Suprapubic skin (tissue), 4 donors: ENCODE results near the gene SMYD3. TPM values are rescaled to one million over a fixed set of nuclear protein-coding genes. Genes with fewer than 3 reads are reported as not detected.

Source experiments
- DNase-seq, 2 donors: peaks; one replicate each; pipeline ENCODE4 v3.0.0-alpha.2; 2019; ENCODE audit warnings: low spot score in 2 of 2
- H3K27ac ChIP-seq: fragments of 200-600 bp; sonication (generic); one replicate; pipeline ENCODE4 v1.5.1; 2019
- H3K27me3 ChIP-seq: fragments of 200-600 bp; sonication (generic); one replicate; pipeline ENCODE4 v1.5.1; 2019
- H3K36me3 ChIP-seq: fragments of 200-600 bp; sonication (generic); one replicate; pipeline ENCODE4 v1.5.1; 2019
- H3K4me1 ChIP-seq: fragments of 200-600 bp; sonication (generic); one replicate; pipeline ENCODE4 v1.5.1; 2019
- H3K4me3 ChIP-seq: fragments of 200-600 bp; sonication (generic); one replicate; pipeline ENCODE4 v1.5.1; 2019; ENCODE audit warnings: mild to moderate bottlenecking
- H3K9me3 ChIP-seq: fragments of 200-600 bp; sonication (generic); one replicate; pipeline ENCODE4 v1.5.1; 2019
- CTCF ChIP-seq, 2 donors: fragments of 200-600 bp in 1 of 2; fragments of 450-650 bp in 1 of 2; sonication (generic) in 1 of 2; IDR thresholded peaks; one replicate each; pipeline ENCODE4 v1.5.1; 2016 to 2019; ENCODE audit warnings: antibody characterized with exemption in 2 of 2, mild to moderate bottlenecking in 1 of 2, moderate library complexity in 1 of 2
- EP300 ChIP-seq: sonication (generic); formaldehyde crosslinking; IDR thresholded peaks from one replicate; pipeline ENCODE4 v1.6.1; 2017; ENCODE audit warnings: antibody characterized with exemption
- POLR2A ChIP-seq, 2 donors: fragments of 450-650 bp; IDR thresholded peaks; one replicate each; pipeline ENCODE4 v1.6.1; 2017; ENCODE audit warnings: antibody characterized with exemption in 2 of 2, mild to moderate bottlenecking in 2 of 2, moderate library complexity in 2 of 2
- POLR2AphosphoS5 ChIP-seq, 3 donors: sonication (generic); formaldehyde crosslinking; IDR thresholded peaks; one replicate each; pipeline ENCODE4 v1.6.1; 2017; ENCODE audit warnings: antibody characterized with exemption in 3 of 3
- WGBS: methylation state at CpG from one replicate; pipeline ENCODE4 v1.1.5; 2018; 5-methylcytosine and 5-hydroxymethylcytosine counted together
- total RNA-seq, 4 donors: library from RNA; depleted of rRNA; stranded (reverse); fragments of >200 nt; gene quantifications; one replicate each; pipeline ENCODE4 v1.1.0, GENCODE V29; 2016

SMYD3 gene
- 10 to 100 TPM; 14.5 to 33.6 (median 18.9) TPM for total RNA-seq

GRCh38 chr1:246506674-246507481 is at the start of gene SMYD3:
TSS of gene SMYD3 (minus strand) at chr1:246507279.
- WGBS, result under 1% methylated on average over 18 of the region's 79 CpGs
- Histone ChIP-seq H3K4me1 (peaks cover 17% of the 10 kb centered on the region), H3K4me3 (peak within 1 kb of the TSS; percentile 94), H3K27me3 (no peaks in the 10 kb centered on the region), H3K9me3 (no peaks in the 10 kb centered on the region), H3K27ac (no peak within 1 kb of the TSS), H3K36me3 (no peaks in the 10 kb centered on the region)
- no peak for TF ChIP-seq POLR2A (IDR thresholded peaks at IDR 0.05)
- TF ChIP-seq EP300, result no peak
- no peak for TF ChIP-seq POLR2AphosphoS5 (IDR thresholded peaks at IDR 0.05)
- TF ChIP-seq CTCF (IDR thresholded peaks at IDR 0.05), result no peak
- peak; percentile 57 to 76 for DNase-seq

GRCh38 chr1:246554201-246554600 is 47.1 kb upstream of the SMYD3 start:
- Histone ChIP-seq H3K4me1 (no peaks in the 10 kb centered on the region), H3K27ac (no peak overlapping the region), H3K27me3 (no peaks in the 10 kb centered on the region), H3K4me3 (no peak overlapping the region), H3K36me3 (peaks cover 79% of the 10 kb centered on the region), H3K9me3 (no peaks in the 10 kb centered on the region)
- DNase-seq, result no peak
- TF ChIP-seq POLR2A (IDR thresholded peaks at IDR 0.05) (no peak), CTCF (IDR thresholded peaks at IDR 0.05) (no peak), POLR2AphosphoS5 (IDR thresholded peaks at IDR 0.05) (no peak), EP300 (no peak)
- 98% methylated on average over 16 of the region's 16 CpGs for WGBS

GRCh38 chr1:246552110-246552509 is 45.0 kb upstream of the SMYD3 start:
- DNase-seq, result no peak
- 83% methylated on average over 6 of the region's 6 CpGs for WGBS
- H3K27me3 ChIP-seq, result no peaks in the 10 kb centered on the region
- peaks cover 82% of the 10 kb centered on the region for H3K36me3 ChIP-seq
- H3K4me1 ChIP-seq, result no peaks in the 10 kb centered on the region
- H3K9me3 ChIP-seq, result no peaks in the 10 kb centered on the region
- no peak for TF ChIP-seq EP300
- H3K27ac ChIP-seq, result no peak overlapping the region
- no peak overlapping the region for H3K4me3 ChIP-seq

- Histone ChIP-seq H3K36me3 (peaks cover 81% of the 10 kb centered on the region), H3K27me3 (no peaks in the 10 kb centered on the region), H3K9me3 (no peaks in the 10 kb centered on the region), H3K4me3 (no peak overlapping the region), H3K4me1 (no peaks in the 10 kb centered on the region), H3K27ac (no peak overlapping the region)
- 68% methylated on average over 11 of the region's 11 CpGs for WGBS
- no peak for DNase-seq
- TF ChIP-seq EP300 (no peak), POLR2AphosphoS5 (IDR thresholded peaks at IDR 0.05) (no peak), CTCF (IDR thresholded peaks at IDR 0.05) (no peak), POLR2A (IDR thresholded peaks at IDR 0.05) (no peak)
These were observed 43.3 kb upstream of the SMYD3 start for GRCh38 chr1:246550402-246550801.

- H3K4me3 ChIP-seq, result no peak overlapping the region
- no peak overlapping the region for H3K27ac ChIP-seq
- H3K27me3 ChIP-seq, result no peaks in the 10 kb centered on the region
- peaks cover 79% of the 10 kb centered on the region for H3K36me3 ChIP-seq
- 35% methylated on average over 4 of the region's 4 CpGs for WGBS
- H3K4me1 ChIP-seq, result no peaks in the 10 kb centered on the region
- no peak for TF ChIP-seq POLR2A (IDR thresholded peaks at IDR 0.05)
- TF ChIP-seq EP300, result no peak
- no peak for TF ChIP-seq CTCF (IDR thresholded peaks at IDR 0.05)
- TF ChIP-seq POLR2AphosphoS5 (IDR thresholded peaks at IDR 0.05), result no peak
- DNase-seq, result no peak
- H3K9me3 ChIP-seq, result no peaks in the 10 kb centered on the region
These were observed 42.6 kb upstream of the SMYD3 start for GRCh38 chr1:246549665-246550064.
